Measurements from ENCODE around the gene TAOK1. TPM values are rescaled to one million over a fixed set of nuclear protein-coding genes. Genes with fewer than 3 reads are reported as not detected.
A peak's percentile ranks its signal among the peaks of the same experiment; 100 is the strongest.
"Not testable (repeated sequence)": the region's sequence is repeated elsewhere in the genome, so short reads cannot be mapped to it uniquely, and the experiment has no call there.

The TAOK1 gene
- total and polyA plus RNA-seq, 9 of the 15 experiments (the other 6 are each of a cell fraction or from before 2014, with no cell fraction given), result 3.2 to 33.1 (median 16.5) TPM

- TF ChIP-seq ZNF121 (CRISPR knock-in tag; conservative IDR thresholded peaks at IDR 0.05) (peak; percentile 36; the same call in 1 of the 2 replicates), HDAC6 (IDR thresholded peaks at IDR 0.05; ENCODE audit: low read depth, low read length) (no peak)
- CTCF ChIA-PET (ENCODE audit: low intra/inter-chr PET ratio), result no interaction called here
- Histone ChIP-seq H3K4me1 (replicated peaks in 1 of 2; ENCODE audit: control insufficient read depth in 2 of 2, insufficient read depth in 2 of 2, low read length in 2 of 2) (peaks cover 8 to 13% of the 10 kb centered on the region in 2 experiments; a peak in 4 of 5 replicates), H3K27me3 (ENCODE audit: control insufficient read depth in 2 of 2, insufficient read depth in 2 of 2, low read length in 2 of 2) (peaks cover 10 to 20% of the 10 kb centered on the region in 2 experiments; a peak in 4 of 5 replicates), H2AFZ (ENCODE audit: low read depth, low read length) (no peak overlapping the region), H3K36me3 (ENCODE audit: control insufficient read depth, insufficient read depth, low read length) (no peaks in the 10 kb centered on the region), H3K9me3 (replicated peaks; ENCODE audit: control insufficient read depth, insufficient read depth, low read depth, low read length) (no peaks in the 10 kb centered on the region), H3K4me2 (ENCODE audit: insufficient read depth, low read length) (no peak overlapping the region), H3K4me3 (no peak overlapping the region), H4K20me1 (replicated peaks; ENCODE audit: control insufficient read depth, insufficient read depth, low read length) (peaks cover 19% of the 10 kb centered on the region), H3K79me2 (ENCODE audit: control insufficient read depth, insufficient read depth, low read length) (no peaks in the 10 kb centered on the region), H3K9ac (ENCODE audit: insufficient read depth in 1 of 2, low read depth in 2 of 2, low read length in 2 of 2) (no peak overlapping the region), H3K27ac (ENCODE audit: extremely low read depth, low read depth, low read length) (no peak overlapping the region), H3K9me1 (ENCODE audit: control insufficient read depth, insufficient read depth, low read length) (no peaks in the 10 kb centered on the region)
- ATAC-seq (no peak), FAIRE-seq (peak; percentile 23), DNase-seq (ENCODE audit: extremely low read depth in 1 of 4, low spot score in 3 of 4) (no peak)
- BruUV-seq (replicated peaks), result no TSS peak
- in situ Hi-C loops (cut with MboI) (no loop called here), intact Hi-C loops (cut with micrococcal nuclease) (loop anchor here (10.0 kb wide), 1 partner anchor 413 kb away; no protein-coding TSS in a partner anchor)
- POLR2A ChIA-PET, result no interaction called here
Measured at GRCh38 chr17:29557739-29558116, 167.6 kb downstream of the TAOK1 start.

- intact Hi-C loops (cut with micrococcal nuclease), result loop anchor here (10.0 kb wide), 1 partner anchor 413 kb away; no protein-coding TSS in a partner anchor
- H3K4me2 ChIP-seq (ENCODE audit: insufficient read depth, low read length); H3K36me3 ChIP-seq (ENCODE audit: control insufficient read depth, insufficient read depth, low read length); H3K9ac ChIP-seq (ENCODE audit: insufficient read depth in 1 of 2, low read depth in 2 of 2, low read length in 2 of 2); BruUV-seq (replicated peaks); H3K79me2 ChIP-seq (ENCODE audit: control insufficient read depth, insufficient read depth, low read length); DNase-seq (ENCODE audit: extremely low read depth in 1 of 4, low spot score in 3 of 4); CTCF ChIA-PET (ENCODE audit: low intra/inter-chr PET ratio); H3K4me3 ChIP-seq; POLR2A ChIA-PET; H3K9me1 ChIP-seq (ENCODE audit: control insufficient read depth, insufficient read depth, low read length); H3K27ac ChIP-seq (ENCODE audit: extremely low read depth, low read depth, low read length); in situ Hi-C loops (cut with MboI); H3K9me3 ChIP-seq (replicated peaks; ENCODE audit: control insufficient read depth, insufficient read depth, low read depth, low read length); ATAC-seq; H2AFZ ChIP-seq (ENCODE audit: low read depth, low read length); FAIRE-seq: not testable (repeated sequence)
- Histone ChIP-seq H4K20me1 (replicated peaks; ENCODE audit: control insufficient read depth, insufficient read depth, low read length) (peaks cover 19% of the 10 kb centered on the region), H3K27me3 (ENCODE audit: control insufficient read depth in 2 of 2, insufficient read depth in 2 of 2, low read length in 2 of 2) (peaks cover 10 to 20% of the 10 kb centered on the region in 2 experiments; a peak in 4 of 5 replicates), H3K4me1 (replicated peaks in 1 of 2; ENCODE audit: control insufficient read depth in 2 of 2, insufficient read depth in 2 of 2, low read length in 2 of 2) (peaks cover 8 to 14% of the 10 kb centered on the region in 2 experiments; a peak in 4 of 5 replicates)
- TF ChIP-seq MTA1 (IDR thresholded peaks at IDR 0.05; ENCODE audit: borderline replicate concordance) (0 out of 2 replicates have a peak, but pooled peaks have one; percentile 26), ZNF512 (tag; IDR thresholded peaks at IDR 0.05) (peak; percentile 99), HLTF (IDR thresholded peaks at IDR 0.05) (0 out of 2 replicates have a peak, but pooled peaks have one; percentile 31), ZBTB2 (IDR thresholded peaks at IDR 0.05) (0 out of 2 replicates have a peak, but pooled peaks have one; percentile 21), CEBPB (tag; IDR thresholded peaks at IDR 0.05) (0 out of 2 replicates have a peak, but pooled peaks have one; percentile 20)
- WGBS (ENCODE audit: insufficient coverage, low coverage, missing lambda C conversion rate), result 26% methylated on average over 4 of the region's 5 CpGs
Measured at GRCh38 chr17:29558139-29558538, 168.0 kb downstream of the TAOK1 start.

Data from K562 (cell line).